Measurements from ENCODE around the gene PIP5KL1.

DNA sequence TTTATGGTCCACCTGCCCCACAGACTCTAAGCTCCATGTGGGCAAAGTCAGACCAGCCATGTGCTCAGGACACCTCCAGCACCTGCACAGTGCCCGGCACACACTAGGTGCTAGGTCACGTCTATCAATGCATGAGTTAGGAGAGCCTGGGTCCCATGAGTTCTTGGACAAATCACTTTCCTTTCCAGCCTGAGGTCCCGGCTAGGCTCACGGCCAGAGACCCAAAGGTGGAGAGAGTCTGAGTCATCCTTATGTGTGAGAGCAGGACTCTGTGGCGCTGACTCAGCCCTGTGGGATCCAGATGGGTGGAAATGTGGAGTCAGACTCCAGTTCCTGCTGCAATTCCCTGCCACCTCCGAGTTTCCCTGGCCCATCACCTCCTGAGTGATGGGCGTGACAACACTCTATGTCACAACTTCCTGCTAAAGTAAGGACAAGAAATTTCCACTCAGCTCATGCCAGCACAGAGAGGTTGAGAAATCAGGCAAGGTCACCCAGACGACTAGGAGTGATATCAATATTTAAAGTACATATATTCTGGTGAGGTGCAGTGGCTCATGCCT is 11.2 kb downstream of the PIP5KL1 start:
- no peak for TF ChIP-seq CTCF (IDR thresholded peaks at IDR 0.05; ENCODE audit: low read depth, low read length)
- no peak for TF ChIP-seq EZH2phosphoT487 (IDR thresholded peaks at IDR 0.05; ENCODE audit: low read depth)

Measured in OCI-LY3 (cell line).